HepG2 (cell line): ENCODE measurements around the gene WDR70. TPM values are rescaled to one million over a fixed set of nuclear protein-coding genes. Genes with fewer than 3 reads are reported as not detected.

Source experiments
- ATAC-seq: fragments of 200-7000 bp; cut with Tn5 transposase; 3 replicates; pipeline ENCODE4 v1.9.1; 2020; ENCODE audit warnings: mild to moderate bottlenecking, moderate library complexity
- BruUV-seq: library from RNA; stranded (reverse); fragments of 400-500 nt; replicated peaks from 2 replicates; lab custom pipeline; 2021; lab: Mats Ljungman, UMichigan
- CTCF ChIA-PET: fragments of 300-600 bp; formaldehyde crosslinking; extraction: SDS; loops from one replicate; lab custom pipeline; 2021; ENCODE audit warnings: low total read pairs, inconsistent platforms, low intra/inter-chr PET ratio; lab: Yijun Ruan, JAX
- POLR2A ChIA-PET: fragments of 350-600 bp; sonication (Branson Sonifier 250); formaldehyde crosslinking; loops from one replicate; lab custom pipeline; 2020; ENCODE audit warnings: antibody characterized with exemption, inconsistent platforms; lab: Yijun Ruan, JAX
- DNase-seq: peaks from one replicate; pipeline ENCODE4 v3.0.0-alpha.2; 2015; ENCODE audit warnings: low spot score
- FAIRE-seq: peaks from 3 replicates; lab custom pipeline; 2011; peaks lifted over from hg19 to GRCh38; lab: Jason Lieb, UNC
- H2AFZ ChIP-seq: one replicate; pipeline ENCODE4 v1.6.1; 2011; ENCODE audit warnings: low read length, inconsistent platforms
- H3K27ac ChIP-seq: fragments of 300-600 bp; 3 replicates; pipeline ENCODE4 v1.8.0; 2011; ENCODE audit warnings: mixed run types, mild to moderate bottlenecking, mixed read lengths, low read length, inconsistent platforms; ENCODE audit not compliant: insufficient read depth; ENCODE audit errors: extremely low read length
- H3K27me3 ChIP-seq, 2 experiments: fragments of 200-600 bp in 1 of 2; 2 replicates in 1 of 2; 3 replicates in 1 of 2; pipeline versions ENCODE4 v1.6.0 to v1.8.0; 2011; ENCODE audit warnings: low read length in 2 of 2, mild to moderate bottlenecking in 2 of 2, moderate library complexity in 2 of 2, inconsistent platforms in 1 of 2; ENCODE audit not compliant: insufficient read depth in 2 of 2, control insufficient read depth in 1 of 2
- H3K36me3 ChIP-seq, 2 experiments: fragments of 200-600 bp in 1 of 2; replicated peaks in 1 of 2; 2 replicates in 1 of 2; 3 replicates in 1 of 2; pipeline versions ENCODE4 v1.5.1 to v1.8.0; 2011; ENCODE audit warnings: low read length in 2 of 2, inconsistent platforms in 1 of 2; ENCODE audit not compliant: insufficient read depth in 2 of 2, control insufficient read depth in 1 of 2
- H3K4me1 ChIP-seq: 2 replicates; pipeline ENCODE4 v1.5.1; 2012; ENCODE audit warnings: low read length, inconsistent platforms; ENCODE audit not compliant: insufficient read depth
- H3K4me2 ChIP-seq: 2 replicates; pipeline ENCODE4 v1.6.0; 2011; ENCODE audit warnings: low read depth, low read length, inconsistent platforms
- H3K4me3 ChIP-seq, 3 experiments: fragments of 200-600 bp in 1 of 3; sonication (generic), shearing (Covaris generic) in 1 of 3; replicated peaks in 1 of 3; 2 replicates each; pipeline ENCODE4 v1.5.1; 2011 to 2016; ENCODE audit warnings: low read length in 3 of 3, inconsistent platforms in 2 of 3, low read depth in 2 of 3, mild to moderate bottlenecking in 2 of 3, control low read depth in 1 of 3, mixed read lengths in 1 of 3; ENCODE audit not compliant: insufficient read depth in 1 of 3
- H3K79me2 ChIP-seq: one replicate; pipeline ENCODE4 v1.6.1; 2011; ENCODE audit warnings: low read length, inconsistent platforms; ENCODE audit not compliant: insufficient read depth
- H3K9ac ChIP-seq: 2 replicates; pipeline ENCODE4 v1.6.0; 2011; ENCODE audit warnings: mild to moderate bottlenecking, low read depth, low read length, inconsistent platforms; ENCODE audit not compliant: insufficient read depth
- H3K9me3 ChIP-seq: 2 replicates; pipeline ENCODE4 v1.5.1; 2012; ENCODE audit warnings: mild to moderate bottlenecking, low read length
- H4K20me1 ChIP-seq: 2 replicates; pipeline ENCODE4 v1.6.0; 2011; ENCODE audit warnings: inconsistent platforms, mild to moderate bottlenecking, low read length, moderate library complexity; ENCODE audit not compliant: insufficient read depth
- ADNP ChIP-seq: sonication (generic); formaldehyde crosslinking; IDR thresholded peaks from 2 replicates; pipeline ENCODE4 v1.4.0; 2020; ENCODE audit warnings: missing genetic modification reagents
- ASH2L ChIP-seq: fragments of 300-600, 200-600 bp; sonication (generic); IDR thresholded peaks from 2 replicates; pipeline ENCODE4 v1.7.0; 2017; ENCODE audit warnings: low read depth, mild to moderate bottlenecking, moderate library complexity, mixed read lengths, low read length; ENCODE audit not compliant: insufficient read length
- CREM ChIP-seq, 2 experiments: sonication (generic) in 1 of 2; formaldehyde crosslinking in 1 of 2; IDR thresholded peaks; 2 replicates each; pipeline versions ENCODE4 v1.4.0 to v1.6.1; 2016 to 2020; ENCODE audit warnings: antibody characterized with exemption in 1 of 2, mild to moderate bottlenecking in 1 of 2, missing genetic modification reagents in 1 of 2
- NFKB2 ChIP-seq: sonication (generic); formaldehyde crosslinking; IDR thresholded peaks from 2 replicates; pipeline ENCODE4 v1.4.0; 2020; ENCODE audit warnings: missing genetic modification reagents, borderline replicate concordance
- REPIN1 ChIP-seq: sonication (generic); formaldehyde crosslinking; IDR thresholded peaks from 2 replicates; pipeline ENCODE4 v1.8.0; 2022; ENCODE audit warnings: missing genetic modification reagents, low read depth, mild to moderate bottlenecking, borderline replicate concordance
- TGIF2 ChIP-seq: IDR thresholded peaks from 2 replicates; pipeline ENCODE4 v1.6.1; 2016; ENCODE audit warnings: control low read depth, missing compliant biosample characterization
- ZKSCAN1 ChIP-seq: fragments of 150-350 bp; IDR thresholded peaks from 2 replicates; pipeline ENCODE4 v1.6.1; 2014; ENCODE audit warnings: low read length
- ZNF747 ChIP-seq: sonication (generic); formaldehyde crosslinking; IDR thresholded peaks from 2 replicates; pipeline ENCODE4 v1.8.1; 2023; ENCODE audit warnings: missing genetic modification reagents, mild to moderate bottlenecking, borderline replicate concordance
- ZNF816 ChIP-seq: sonication (generic); formaldehyde crosslinking; IDR thresholded peaks from 2 replicates; pipeline ENCODE4 v1.8.0; 2022; ENCODE audit warnings: missing genetic modification reagents, mild to moderate bottlenecking, borderline replicate concordance
- WGBS: methylation state at CpG from one replicate; pipeline ENCODE4 v1.1.6; 2017; ENCODE audit warnings: low lambda C conversion rate; 5-methylcytosine and 5-hydroxymethylcytosine counted together
- in situ Hi-C: cut with HindIII; loops from 2 replicates; pipeline ENCODE4 v1.10.0; 2017; ENCODE audit warnings: low pct_unique_long_range_greater_than_20kb; ENCODE audit not compliant: extremely low pct_ligation_motif_present
- intact Hi-C: fragments of 100-400 bp; cut with micrococcal nuclease; formaldehyde crosslinking; loops from one replicate; pipeline ENCODE4 v1.10.0; 2022; ENCODE audit not compliant: unreplicated experiment
- polyA plus RNA-seq, 8 experiments: library from polyadenylated mRNA; depleted of rRNA in 3 of 8; stranded (reverse) in 7 of 8; unstranded in 1 of 8; fragments of >200 nt; fragmentation: Illumina TruSeq in 4 of 8; extraction: Trizol in 4 of 8; gene quantifications; 2 replicates each; pipeline versions ENCODE4 v1.2.1 to v1.2.3, GENCODE V29; 2011 to 2016; ENCODE audit warnings: low read depth in 4 of 8, missing spikeins in 1 of 8, mixed read lengths in 1 of 8; ENCODE audit not compliant: insufficient read depth in 1 of 8
- total RNA-seq, 5 experiments: library from RNA; depleted of rRNA; stranded (reverse); fragments of >200 nt; fragmentation: Illumina TruSeq; extraction: Trizol; gene quantifications; 2 replicates each; pipeline ENCODE4 v1.2.3, GENCODE V29; 2016; ENCODE audit warnings: low read depth in 1 of 5
- TF ChIP-seq, protein P1 (sequence below): sonication (generic); formaldehyde crosslinking; IDR thresholded peaks from 2 replicates; pipeline ENCODE4 v1.4.0; 2020; ENCODE audit warnings: missing genetic modification reagents
- TF ChIP-seq, protein P2 (sequence below): IDR thresholded peaks from 2 replicates; pipeline ENCODE4 v1.6.1; 2012; ENCODE audit warnings: inconsistent platforms
- TF ChIP-seq, protein P3 (sequence below): sonication (generic); formaldehyde crosslinking; IDR thresholded peaks from 2 replicates; pipeline ENCODE4 v1.4.0; 2020; ENCODE audit warnings: mild to moderate bottlenecking, missing genetic modification reagents

Gene WDR70
- total and polyA plus RNA-seq, 2 of the 13 experiments (the other 11 are each of a cell fraction or from before 2014, with no cell fraction given) = 14.6 to 30.6 TPM

DNA sequence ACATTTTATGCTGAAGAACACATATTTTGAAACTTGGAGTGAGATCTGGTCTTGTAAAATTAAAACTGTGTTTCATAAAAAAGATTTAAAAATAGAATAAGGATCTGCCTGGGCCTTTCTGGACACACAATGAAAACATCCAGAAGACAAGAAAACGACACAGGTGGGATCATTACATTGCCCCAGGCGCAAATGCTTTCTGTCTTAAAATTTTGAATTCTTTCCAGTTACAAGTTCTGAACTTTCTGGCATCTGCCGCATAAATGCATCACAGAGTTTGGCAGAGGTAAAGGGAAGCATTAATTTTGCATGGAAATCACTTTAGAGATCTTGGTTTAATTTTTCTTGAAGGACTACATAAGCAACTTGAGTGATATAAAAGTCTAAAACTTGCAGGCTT, 219.6 kb downstream of the WDR70 start:
- Histone ChIP-seq H3K9me3 (no peaks in the 10 kb centered on the region; the same call in 1 of the 2 replicates), H4K20me1 (no peaks in the 10 kb centered on the region), H3K4me1 (no peaks in the 10 kb centered on the region), H3K79me2 (no peaks in the 10 kb centered on the region), H3K9ac (no peak overlapping the region), H3K4me3 (no peak overlapping the region), H2AFZ (no peak overlapping the region), H3K4me2 (no peak overlapping the region), H3K36me3 (no peaks in the 10 kb centered on the region), H3K27ac (no peak overlapping the region), H3K27me3 (no peaks in the 10 kb centered on the region)
- no TSS peak for BruUV-seq
- FAIRE-seq (no peak), DNase-seq (no peak), ATAC-seq (no peak)
- TF ChIP-seq ZKSCAN1 (no peak), ZNF816 (CRISPR knock-in tag) (no peak), TGIF2 (no peak), CREM (IDR thresholded peaks at IDR 0.05) (no peak), CREM (CRISPR knock-in tag; IDR thresholded peaks at IDR 0.05) (no peak), ASH2L (no peak), ZNF747 (CRISPR knock-in tag) (no peak), NFKB2 (CRISPR knock-in tag) (no peak), ADNP (CRISPR knock-in tag) (no peak), REPIN1 (CRISPR knock-in tag) (no peak)
- TF ChIP-seq, protein P1, sequence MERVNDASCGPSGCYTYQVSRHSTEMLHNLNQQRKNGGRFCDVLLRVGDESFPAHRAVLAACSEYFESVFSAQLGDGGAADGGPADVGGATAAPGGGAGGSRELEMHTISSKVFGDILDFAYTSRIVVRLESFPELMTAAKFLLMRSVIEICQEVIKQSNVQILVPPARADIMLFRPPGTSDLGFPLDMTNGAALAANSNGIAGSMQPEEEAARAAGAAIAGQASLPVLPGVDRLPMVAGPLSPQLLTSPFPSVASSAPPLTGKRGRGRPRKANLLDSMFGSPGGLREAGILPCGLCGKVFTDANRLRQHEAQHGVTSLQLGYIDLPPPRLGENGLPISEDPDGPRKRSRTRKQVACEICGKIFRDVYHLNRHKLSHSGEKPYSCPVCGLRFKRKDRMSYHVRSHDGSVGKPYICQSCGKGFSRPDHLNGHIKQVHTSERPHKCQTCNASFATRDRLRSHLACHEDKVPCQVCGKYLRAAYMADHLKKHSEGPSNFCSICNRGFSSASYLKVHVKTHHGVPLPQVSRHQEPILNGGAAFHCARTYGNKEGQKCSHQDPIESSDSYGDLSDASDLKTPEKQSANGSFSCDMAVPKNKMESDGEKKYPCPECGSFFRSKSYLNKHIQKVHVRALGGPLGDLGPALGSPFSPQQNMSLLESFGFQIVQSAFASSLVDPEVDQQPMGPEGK = no peak
- TF ChIP-seq, protein P2, sequence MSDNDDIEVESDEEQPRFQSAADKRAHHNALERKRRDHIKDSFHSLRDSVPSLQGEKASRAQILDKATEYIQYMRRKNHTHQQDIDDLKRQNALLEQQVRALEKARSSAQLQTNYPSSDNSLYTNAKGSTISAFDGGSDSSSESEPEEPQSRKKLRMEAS = no peak
- TF ChIP-seq, protein P3, sequence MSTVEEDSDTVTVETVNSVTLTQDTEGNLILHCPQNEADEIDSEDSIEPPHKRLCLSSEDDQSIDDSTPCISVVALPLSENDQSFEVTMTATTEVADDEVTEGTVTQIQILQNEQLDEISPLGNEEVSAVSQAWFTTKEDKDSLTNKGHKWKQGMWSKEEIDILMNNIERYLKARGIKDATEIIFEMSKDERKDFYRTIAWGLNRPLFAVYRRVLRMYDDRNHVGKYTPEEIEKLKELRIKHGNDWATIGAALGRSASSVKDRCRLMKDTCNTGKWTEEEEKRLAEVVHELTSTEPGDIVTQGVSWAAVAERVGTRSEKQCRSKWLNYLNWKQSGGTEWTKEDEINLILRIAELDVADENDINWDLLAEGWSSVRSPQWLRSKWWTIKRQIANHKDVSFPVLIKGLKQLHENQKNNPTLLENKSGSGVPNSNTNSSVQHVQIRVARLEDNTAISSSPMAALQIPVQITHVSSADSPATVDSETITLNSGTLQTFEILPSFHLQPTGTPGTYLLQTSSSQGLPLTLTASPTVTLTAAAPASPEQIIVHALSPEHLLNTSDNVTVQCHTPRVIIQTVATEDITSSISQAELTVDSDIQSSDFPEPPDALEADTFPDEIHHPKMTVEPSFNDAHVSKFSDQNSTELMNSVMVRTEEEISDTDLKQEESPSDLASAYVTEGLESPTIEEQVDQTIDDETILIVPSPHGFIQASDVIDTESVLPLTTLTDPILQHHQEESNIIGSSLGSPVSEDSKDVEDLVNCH = no peak
- ChIA-PET POLR2A (no interaction called here), CTCF (no interaction called here)
- in situ Hi-C loops = no loop called here
- 100% methylated on average over 3 of the region's 3 CpGs for WGBS
- intact Hi-C loops = no loop called here
